Progenitor cell of endocrine pancreas (in vitro differentiated cells): ENCODE measurements around the gene MPC1. TPM values are rescaled to one million over a fixed set of nuclear protein-coding genes. Genes with fewer than 3 reads are reported as not detected.
"Not testable (repeated sequence)": the region's sequence is repeated elsewhere in the genome, so short reads cannot be mapped to it uniquely, and the experiment has no call there.

ENCODE experiments used
- DNase-seq: peaks from one replicate; pipeline ENCODE4 v3.0.0; 2021; ENCODE audit warnings: low spot score; ENCODE audit not compliant: unreplicated experiment
- H3K27ac Mint-ChIP-seq: 2 replicates; pipeline ENCODE4 v1.8.0; 2021; ENCODE audit warnings: mild to moderate bottlenecking, moderate library complexity, mixed read lengths
- H3K27me3 Mint-ChIP-seq: 2 replicates; pipeline ENCODE4 v1.8.0; 2021; ENCODE audit warnings: mixed read lengths
- H3K36me3 Mint-ChIP-seq: 2 replicates; pipeline ENCODE4 v1.8.0; 2022; ENCODE audit warnings: mixed read lengths; ENCODE audit not compliant: insufficient read depth
- H3K4me1 Mint-ChIP-seq: 2 replicates; pipeline ENCODE4 v1.8.0; 2021; ENCODE audit warnings: low read depth, mixed read lengths
- H3K4me3 Mint-ChIP-seq: 2 replicates; pipeline ENCODE4 v1.8.0; 2021; ENCODE audit warnings: low read depth, mild to moderate bottlenecking, moderate library complexity, mixed read lengths
- H3K9me3 Mint-ChIP-seq: 2 replicates; pipeline ENCODE4 v1.8.0; 2021; ENCODE audit warnings: low read depth, mixed read lengths
- total RNA-seq: library from RNA; stranded (reverse); gene quantifications from 2 replicates; pipeline ENCODE4 v1.2.1, GENCODE V29; 2021
- TF ChIP-seq, protein P1 (sequence below): fragments of 200-600 bp; sonication (generic); IDR thresholded peaks from one replicate; pipeline ENCODE4 v1.5.0; 2021; ENCODE audit warnings: antibody characterized with exemption, mild to moderate bottlenecking; ENCODE audit not compliant: unreplicated experiment

MPC1 gene
- total RNA-seq, 1 donor from 2014 or later = 20.3 TPM

DNA sequence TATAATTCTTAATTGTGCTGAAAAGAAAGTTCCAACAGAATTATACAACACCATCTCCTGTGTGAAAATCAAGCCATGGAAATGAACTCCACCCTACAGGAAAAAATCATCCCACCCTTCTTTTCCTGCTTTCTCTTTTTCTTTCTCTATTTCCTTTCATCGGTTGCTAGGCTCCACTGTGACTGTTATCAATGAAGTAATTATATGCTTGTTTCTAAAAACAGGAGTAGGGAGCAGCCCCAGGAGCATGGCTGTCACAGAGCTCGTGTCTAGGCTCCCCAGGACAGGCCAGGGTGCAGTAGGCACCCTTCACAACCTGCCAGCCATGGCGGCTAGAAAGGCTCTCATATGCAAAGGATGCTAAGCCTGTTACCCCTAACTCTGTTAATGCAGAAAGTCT lies 13.0 kb downstream of the MPC1 start:
- Mint-ChIP-seq H3K27ac (no peak overlapping the region), H3K9me3 (no peaks in the 10 kb centered on the region), H3K4me3 (no peak overlapping the region), H3K36me3 (peaks cover 2% of the 10 kb centered on the region), H3K4me1 (no peaks in the 10 kb centered on the region), H3K27me3 (no peaks in the 10 kb centered on the region)
- TF ChIP-seq, protein P1, sequence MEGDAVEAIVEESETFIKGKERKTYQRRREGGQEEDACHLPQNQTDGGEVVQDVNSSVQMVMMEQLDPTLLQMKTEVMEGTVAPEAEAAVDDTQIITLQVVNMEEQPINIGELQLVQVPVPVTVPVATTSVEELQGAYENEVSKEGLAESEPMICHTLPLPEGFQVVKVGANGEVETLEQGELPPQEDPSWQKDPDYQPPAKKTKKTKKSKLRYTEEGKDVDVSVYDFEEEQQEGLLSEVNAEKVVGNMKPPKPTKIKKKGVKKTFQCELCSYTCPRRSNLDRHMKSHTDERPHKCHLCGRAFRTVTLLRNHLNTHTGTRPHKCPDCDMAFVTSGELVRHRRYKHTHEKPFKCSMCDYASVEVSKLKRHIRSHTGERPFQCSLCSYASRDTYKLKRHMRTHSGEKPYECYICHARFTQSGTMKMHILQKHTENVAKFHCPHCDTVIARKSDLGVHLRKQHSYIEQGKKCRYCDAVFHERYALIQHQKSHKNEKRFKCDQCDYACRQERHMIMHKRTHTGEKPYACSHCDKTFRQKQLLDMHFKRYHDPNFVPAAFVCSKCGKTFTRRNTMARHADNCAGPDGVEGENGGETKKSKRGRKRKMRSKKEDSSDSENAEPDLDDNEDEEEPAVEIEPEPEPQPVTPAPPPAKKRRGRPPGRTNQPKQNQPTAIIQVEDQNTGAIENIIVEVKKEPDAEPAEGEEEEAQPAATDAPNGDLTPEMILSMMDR = no peak
- DNase-seq = no peak

DNA sequence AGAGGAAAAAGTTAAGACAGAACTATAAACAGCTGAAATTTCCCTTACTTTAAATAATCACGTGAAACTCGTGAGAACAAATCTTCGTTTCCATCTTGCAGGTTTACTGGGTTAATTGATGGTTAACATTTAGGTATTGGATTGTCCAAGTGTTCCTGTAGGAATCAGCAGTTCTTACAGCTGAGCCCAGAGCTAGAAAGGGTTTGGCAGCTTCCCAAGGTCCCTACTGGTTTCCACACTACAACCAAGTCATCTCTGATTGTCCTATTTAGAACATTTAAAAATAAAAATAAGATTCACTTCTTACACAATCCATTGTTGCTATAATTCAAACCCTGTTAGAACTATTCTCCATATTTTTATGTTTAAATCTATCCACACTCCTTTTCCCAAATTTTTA lies 15.8 kb downstream of the MPC1 start:
- Mint-ChIP-seq H3K27me3 (no peaks in the 10 kb centered on the region), H3K4me1 (no peaks in the 10 kb centered on the region), H3K27ac (no peak overlapping the region), H3K9me3 (no peaks in the 10 kb centered on the region), H3K36me3 (peaks cover 5% of the 10 kb centered on the region), H3K4me3 (no peak overlapping the region)
- TF ChIP-seq, protein P1 = no peak
- DNase-seq = no peak

DNA sequence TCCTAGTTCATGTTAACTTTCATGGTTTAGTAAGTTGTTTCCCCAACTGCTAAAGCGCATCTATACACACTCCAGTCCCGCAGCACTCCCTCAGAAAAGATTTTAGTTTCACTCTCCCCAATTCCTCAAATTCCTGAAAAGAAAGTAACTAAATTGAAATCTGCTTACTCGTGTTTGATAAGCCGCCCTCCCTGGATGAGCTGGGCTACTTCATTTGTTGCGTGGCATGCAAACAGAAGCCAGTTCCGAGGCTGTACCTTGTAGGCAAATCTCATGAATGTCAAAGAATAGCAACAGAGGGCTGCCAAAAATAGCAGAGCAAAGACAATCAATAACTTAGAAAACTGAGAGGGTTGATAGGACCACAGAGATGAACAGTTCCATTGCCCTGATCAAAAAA lies 16.9 kb downstream of the MPC1 start:
- no peaks in the 10 kb centered on the region for H3K27me3 Mint-ChIP-seq
- H3K4me1 Mint-ChIP-seq = no peaks in the 10 kb centered on the region
- H3K36me3 Mint-ChIP-seq = peaks cover 5% of the 10 kb centered on the region
- H3K27ac Mint-ChIP-seq = no peak overlapping the region
- no peak overlapping the region for H3K4me3 Mint-ChIP-seq
- no peaks in the 10 kb centered on the region for H3K9me3 Mint-ChIP-seq
- DNase-seq = no peak
- TF ChIP-seq, protein P1 = no peak

DNA sequence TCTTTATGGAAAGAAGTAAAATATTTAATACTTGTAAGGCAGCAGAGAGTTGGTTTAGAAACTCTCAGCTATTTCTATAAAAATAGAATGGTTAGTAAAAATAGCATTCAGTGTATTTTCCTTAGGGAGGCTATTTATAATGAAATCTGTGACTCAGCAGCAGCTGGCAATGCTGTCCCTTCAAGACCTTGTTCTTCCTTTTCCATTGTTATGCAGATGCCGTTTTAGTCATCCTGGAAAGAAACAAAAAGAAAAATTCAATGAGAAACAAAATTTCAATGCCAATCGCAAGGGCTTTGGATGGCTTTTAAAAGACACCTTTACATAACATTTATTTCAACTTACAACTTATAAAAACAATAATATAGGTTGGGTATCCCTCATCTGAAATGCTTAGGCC lies 17.5 kb downstream of the MPC1 start:
- TF ChIP-seq, protein P1 = no peak
- Mint-ChIP-seq H3K4me3 (no peak overlapping the region), H3K4me1 (no peaks in the 10 kb centered on the region), H3K9me3 (no peaks in the 10 kb centered on the region), H3K36me3 (peaks cover 5% of the 10 kb centered on the region), H3K27ac (no peak overlapping the region), H3K27me3 (no peaks in the 10 kb centered on the region)
- no peak for DNase-seq

DNA sequence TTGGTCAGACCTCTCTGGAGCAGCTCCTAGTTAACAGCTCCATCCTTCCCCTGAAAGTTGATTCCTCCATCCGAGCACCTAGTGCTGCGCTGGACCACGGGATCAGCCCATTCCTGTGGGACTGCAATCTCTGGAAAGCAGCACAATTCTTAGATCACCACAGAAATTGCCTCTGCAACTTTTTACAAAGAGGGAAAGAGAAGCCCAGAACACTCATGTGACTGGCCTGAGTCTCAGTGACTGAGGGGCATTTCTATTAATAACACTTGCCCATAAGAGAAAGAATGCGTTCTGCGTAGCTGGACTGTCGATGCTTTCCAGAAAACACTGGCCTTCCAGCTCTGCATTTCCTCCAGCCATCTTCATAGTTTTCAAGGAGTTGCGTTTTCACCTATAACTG lies 18.3 kb downstream of the MPC1 start:
- peaks cover 4% of the 10 kb centered on the region for H3K27me3 Mint-ChIP-seq
- no peaks in the 10 kb centered on the region for H3K9me3 Mint-ChIP-seq
- no peak overlapping the region for H3K4me3 Mint-ChIP-seq
- H3K4me1 Mint-ChIP-seq = no peaks in the 10 kb centered on the region
- H3K27ac Mint-ChIP-seq = no peak overlapping the region
- TF ChIP-seq, protein P1 = no peak
- peaks cover 5% of the 10 kb centered on the region for H3K36me3 Mint-ChIP-seq
- DNase-seq = no peak

DNA sequence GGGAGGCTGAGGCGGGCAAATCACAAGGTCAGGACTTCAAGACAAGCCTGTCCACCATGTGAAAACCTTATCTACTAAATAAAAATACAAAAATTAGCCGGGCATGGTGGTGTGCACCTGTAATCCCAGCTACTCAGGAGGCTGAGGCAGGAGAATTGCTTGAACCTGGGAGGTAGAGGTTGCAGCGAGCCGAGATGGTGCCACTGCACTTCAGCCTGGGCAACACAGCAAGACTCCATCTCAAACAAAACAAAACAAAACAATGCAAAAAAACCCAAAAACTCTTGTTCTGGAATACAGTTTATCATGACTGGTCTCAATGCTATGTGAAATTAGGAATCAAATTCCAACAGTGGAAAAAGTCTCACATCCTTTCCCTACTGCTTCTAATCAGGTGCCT lies 20.3 kb downstream of the MPC1 start:
- not testable (repeated sequence) for DNase-seq, H3K4me1 Mint-ChIP-seq, H3K27me3 Mint-ChIP-seq, H3K27ac Mint-ChIP-seq, H3K4me3 Mint-ChIP-seq, H3K9me3 Mint-ChIP-seq, H3K36me3 Mint-ChIP-seq
